ENCODE data around the gene TNRC6B.

Gene TNRC6B

GRCh38 chr22:40323681-40324171, 146.0 kb downstream of the TNRC6B start:
- H3K36me3 ChIP-seq (ENCODE audit: control insufficient read depth in 2 of 2, insufficient read depth in 1 of 2, low read length in 2 of 2): peaks cover 15 to 46% of the 10 kb centered on the region in 2 experiments
- peaks cover 11% of the 10 kb centered on the region; the same call in 1 of the 2 replicates for H3K4me1 ChIP-seq (ENCODE audit: control insufficient read depth, insufficient read depth, low read length)
- H3K27ac ChIP-seq (ENCODE audit: extremely low read depth, low read depth, low read length): no peak overlapping the region
- H3K4me3 ChIP-seq (ENCODE audit: low read depth, low read length): no peak overlapping the region
- H3K9me3 ChIP-seq (ENCODE audit: control insufficient read depth, insufficient read depth, low read depth, low read length): no peaks in the 10 kb centered on the region
- POLR2A ChIA-PET: interaction anchor here (0.7 kb wide), 1 partner anchor 294 kb away, joined by 3 read pairs; no protein-coding TSS in a partner anchor
- TF ChIP-seq ZNF175 (tag by site-specific recombination; IDR thresholded peaks at IDR 0.05) (no peak), REPIN1 (tag by site-specific recombination; IDR thresholded peaks at IDR 0.05; ENCODE audit: low read depth) (no peak), ZNF132 (tag by site-specific recombination; IDR thresholded peaks at IDR 0.05; ENCODE audit: borderline replicate concordance) (no peak), ZNF10 (tag by site-specific recombination; IDR thresholded peaks at IDR 0.05) (no peak), ZNF184 (tag by site-specific recombination; IDR thresholded peaks at IDR 0.05) (no peak), MYNN (tag by site-specific recombination; IDR thresholded peaks at IDR 0.05; ENCODE audit: borderline replicate concordance) (no peak), ZNF660 (tag by site-specific recombination; IDR thresholded peaks at IDR 0.05) (no peak), SALL2 (tag by site-specific recombination; IDR thresholded peaks at IDR 0.05; ENCODE audit: borderline replicate concordance) (no peak), KLF8 (tag by site-specific recombination; IDR thresholded peaks at IDR 0.05) (no peak), ZNF830 (tag by site-specific recombination; IDR thresholded peaks at IDR 0.05; ENCODE audit: low read depth) (no peak), ZNF837 (tag by site-specific recombination; IDR thresholded peaks at IDR 0.05) (no peak)
- TF ChIP-seq, protein P1, sequence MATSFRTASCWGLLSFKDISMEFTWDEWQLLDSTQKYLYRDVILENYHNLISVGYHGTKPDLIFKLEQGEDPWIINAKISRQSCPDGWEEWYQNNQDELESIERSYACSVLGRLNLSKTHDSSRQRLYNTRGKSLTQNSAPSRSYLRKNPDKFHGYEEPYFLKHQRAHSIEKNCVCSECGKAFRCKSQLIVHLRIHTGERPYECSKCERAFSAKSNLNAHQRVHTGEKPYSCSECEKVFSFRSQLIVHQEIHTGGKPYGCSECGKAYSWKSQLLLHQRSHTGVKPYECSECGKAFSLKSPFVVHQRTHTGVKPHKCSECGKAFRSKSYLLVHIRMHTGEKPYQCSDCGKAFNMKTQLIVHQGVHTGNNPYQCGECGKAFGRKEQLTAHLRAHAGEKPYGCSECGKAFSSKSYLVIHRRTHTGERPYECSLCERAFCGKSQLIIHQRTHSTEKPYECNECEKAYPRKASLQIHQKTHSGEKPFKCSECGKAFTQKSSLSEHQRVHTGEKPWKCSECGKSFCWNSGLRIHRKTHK (tag by site-specific recombination; IDR thresholded peaks at IDR 0.05): no peak
- CTCF ChIA-PET: interaction anchor here (0.6 to 1.9 kb wide), 3 partner anchors 24 to 222 kb away, joined by 4 to 5 read pairs (median 4); no protein-coding TSS in a partner anchor

DNA sequence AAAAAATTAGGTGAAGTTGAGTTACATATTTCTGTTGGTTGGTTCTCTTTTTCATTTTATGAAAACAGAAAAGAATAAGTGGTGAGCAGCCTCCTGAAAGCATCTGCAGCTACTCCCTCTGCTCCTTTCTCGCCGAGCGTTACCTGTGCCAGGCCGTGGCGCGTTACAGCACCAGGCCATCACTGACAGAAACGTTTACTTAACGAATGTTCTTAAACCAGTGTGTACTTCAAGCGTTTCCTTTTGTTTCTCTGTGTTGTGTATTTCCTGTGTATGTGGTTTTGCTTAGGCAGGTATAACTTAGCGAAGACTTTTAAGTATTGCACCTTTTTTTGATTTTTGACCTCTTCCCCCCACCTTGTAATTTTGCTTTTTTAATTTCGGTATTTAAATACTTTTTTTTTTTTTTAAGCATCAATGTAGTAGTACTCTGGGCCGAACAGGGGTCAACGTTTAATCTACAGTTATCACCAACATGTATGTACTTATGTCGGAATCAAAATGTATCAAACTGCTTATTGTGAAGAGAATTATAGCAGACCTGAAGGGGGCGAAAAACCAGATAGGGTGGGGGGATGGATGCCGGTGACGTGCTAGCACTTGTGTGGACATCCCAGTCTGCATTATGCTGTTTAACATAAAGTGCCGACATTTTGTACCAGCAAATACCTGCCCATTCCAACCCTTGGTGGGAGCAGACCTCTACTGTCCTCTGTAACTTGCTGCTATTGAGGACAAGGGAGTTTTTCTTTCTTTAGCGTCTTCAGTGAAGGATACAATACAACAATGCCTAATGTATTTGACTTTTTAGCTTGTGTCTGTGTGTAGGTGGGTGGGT, 147.0 kb downstream of the TNRC6B start:
- TF ChIP-seq ZNF473 (tag by site-specific recombination; IDR thresholded peaks at IDR 0.05): no peak
- TF ChIP-seq HOXD13 (CRISPR knock-in tag; IDR thresholded peaks at IDR 0.05; ENCODE audit: borderline replicate concordance): no peak
- no peak for TF ChIP-seq ZSCAN30 (tag by site-specific recombination; IDR thresholded peaks at IDR 0.05)
- no peak for TF ChIP-seq ZBTB8A (tag by site-specific recombination; IDR thresholded peaks at IDR 0.05)
- no peak for TF ChIP-seq ZNF610 (tag by site-specific recombination; IDR thresholded peaks at IDR 0.05; ENCODE audit: borderline replicate concordance)
- TF ChIP-seq GFI1B (tag by site-specific recombination; IDR thresholded peaks at IDR 0.05): no peak
- TF ChIP-seq TRIM28 (IDR thresholded peaks at IDR 0.05; ENCODE audit: borderline replicate concordance, low read length): no peak
- TF ChIP-seq ZNF664 (tag by site-specific recombination; IDR thresholded peaks at IDR 0.05): no peak
- TF ChIP-seq ZBTB20 (tag by site-specific recombination; IDR thresholded peaks at IDR 0.05): no peak
- TF ChIP-seq ZNF311 (tag by site-specific recombination; IDR thresholded peaks at IDR 0.05; ENCODE audit: borderline replicate concordance): no peak
- Histone ChIP-seq H3K4me3 (ENCODE audit: low read depth, low read length) (no peak overlapping the region), H3K4me1 (ENCODE audit: control insufficient read depth, insufficient read depth, low read length) (peaks cover 11% of the 10 kb centered on the region; the same call in 1 of the 2 replicates), H3K27ac (ENCODE audit: extremely low read depth, low read depth, low read length) (no peak overlapping the region), H3K9me3 (ENCODE audit: control insufficient read depth, insufficient read depth, low read depth, low read length) (no peaks in the 10 kb centered on the region), H3K36me3 (ENCODE audit: control insufficient read depth in 2 of 2, insufficient read depth in 1 of 2, low read length in 2 of 2) (peaks cover 15 to 48% of the 10 kb centered on the region in 2 experiments)
- ChIA-PET CTCF (interaction anchor here (0.8 to 1.9 kb wide), 2 partner anchors 23 to 59 kb away, joined by 4 to 5 read pairs; no protein-coding TSS in a partner anchor), POLR2A (no interaction called here)
